Testis (tissue), 3 donors: ENCODE measurements around the gene TP53AIP1. TPM values are rescaled to one million over a fixed set of nuclear protein-coding genes. Genes with fewer than 3 reads are reported as not detected.

Experiments
- DNase-seq: peaks from one replicate; pipeline ENCODE4 v3.0.0-alpha.2; 2019
- H3K27ac ChIP-seq, 2 donors: fragments of 200-600 bp; sonication (generic); one replicate each; pipeline ENCODE4 v1.5.1; 2019
- H3K27me3 ChIP-seq: fragments of 200-600 bp; sonication (generic); one replicate; pipeline ENCODE4 v1.5.1; 2019
- H3K36me3 ChIP-seq: fragments of 200-600 bp; sonication (generic); one replicate; pipeline ENCODE4 v1.5.1; 2017; ENCODE audit warnings: low read depth; ENCODE audit errors: missing control alignments
- H3K4me1 ChIP-seq: fragments of 200-600 bp; sonication (generic); one replicate; pipeline ENCODE4 v1.5.1; 2019
- H3K4me3 ChIP-seq, 2 donors: fragments of 200-600 bp; sonication (generic); one replicate each; pipeline ENCODE4 v1.5.1; 2017 to 2019
- H3K9me3 ChIP-seq: fragments of 200-600 bp; sonication (generic); one replicate; pipeline ENCODE4 v1.5.1; 2017
- CTCF ChIP-seq, 3 experiments: fragments of 450-650 bp in 2 of 3; fragments of 200-600 bp in 1 of 3; sonication (generic) in 1 of 3; IDR thresholded peaks; one replicate each; pipeline ENCODE4 v1.5.1; 2016 to 2019; ENCODE audit warnings: antibody characterized with exemption in 3 of 3, mild to moderate bottlenecking in 2 of 3, moderate library complexity in 1 of 3
- POLR2A ChIP-seq: fragments of 450-650 bp; IDR thresholded peaks from one replicate; pipeline ENCODE4 v1.6.1; 2017; ENCODE audit warnings: antibody characterized with exemption, mild to moderate bottlenecking, moderate library complexity
- WGBS, 2 donors: methylation state at CpG; one replicate each; pipeline ENCODE4 v1.1.5; 2018; 5-methylcytosine and 5-hydroxymethylcytosine counted together
- intact Hi-C: fragments of 100-400 bp; cut with DNase I; formaldehyde crosslinking; loops from one replicate; pipeline ENCODE4 v1.15.1; 2023; ENCODE audit warnings: low total_unique reads
- polyA plus RNA-seq: library from polyadenylated mRNA; stranded (reverse); fragments of 350-450 nt; fragmentation: Illumina TruSeq; extraction: RNeasy Lipid Tissue Mini Kit (QIAGEN cat#74804); gene quantifications from one replicate; pipeline ENCODE4 v1.2.3, GENCODE V29; 2014; ENCODE audit warnings: low read depth, low replicate concordance; ENCODE audit not compliant: insufficient read depth
- total RNA-seq, 2 donors: library from RNA; depleted of rRNA; stranded (reverse); fragments of >200 nt; gene quantifications; one replicate each; pipeline ENCODE4 v1.2.3, GENCODE V29; 2016

TP53AIP1 gene
- total and polyA plus RNA-seq, 3 donors from 2014 or later = 0.94 to 1.8 (median 1.1) TPM

GRCh38 chr11:128948583-128948982, 5.9 kb upstream of the TP53AIP1 start:
- H3K36me3 ChIP-seq = no peaks in the 10 kb centered on the region
- WGBS, 2 donors = 70 to 73% methylated on average over 3 of the region's 3 CpGs
- no peaks in the 10 kb centered on the region for H3K4me1 ChIP-seq
- intact Hi-C loops = no loop called here
- H3K9me3 ChIP-seq = no peaks in the 10 kb centered on the region
- H3K27me3 ChIP-seq = no peaks in the 10 kb centered on the region
- no peak overlapping the region for H3K4me3 ChIP-seq
- TF ChIP-seq CTCF (IDR thresholded peaks at IDR 0.05) = no peak
- H3K27ac ChIP-seq = no peak overlapping the region
- no peak for DNase-seq

GRCh38 chr11:128947773-128948172, 5.1 kb upstream of the TP53AIP1 start:
- WGBS, 2 donors = 73 to 85% methylated on average over 2 of the region's 2 CpGs
- no peaks in the 10 kb centered on the region for H3K36me3 ChIP-seq
- DNase-seq = no peak
- H3K9me3 ChIP-seq = no peaks in the 10 kb centered on the region
- H3K4me3 ChIP-seq = no peak overlapping the region
- no peak overlapping the region for H3K27ac ChIP-seq
- intact Hi-C loops = no loop called here
- no peaks in the 10 kb centered on the region for H3K4me1 ChIP-seq
- no peaks in the 10 kb centered on the region for H3K27me3 ChIP-seq
- TF ChIP-seq CTCF (IDR thresholded peaks at IDR 0.05) = no peak

- no peaks in the 10 kb centered on the region for H3K9me3 ChIP-seq
- H3K36me3 ChIP-seq = no peaks in the 10 kb centered on the region
- no peak overlapping the region for H3K4me3 ChIP-seq
- TF ChIP-seq POLR2A (no peak), CTCF (IDR thresholded peaks at IDR 0.05) (no peak)
- H3K27ac ChIP-seq = no peak overlapping the region
- intact Hi-C loops = no loop called here
- no peaks in the 10 kb centered on the region for H3K27me3 ChIP-seq
- H3K4me1 ChIP-seq = no peaks in the 10 kb centered on the region
- WGBS, 2 donors = 99 to 100% methylated on average over 2 of the region's 2 CpGs
- no peak for DNase-seq
Observed at GRCh38 chr11:128946648-128947047, 4.0 kb upstream of the TP53AIP1 start.

- no peaks in the 10 kb centered on the region for H3K27me3 ChIP-seq
- no peaks in the 10 kb centered on the region for H3K36me3 ChIP-seq
- DNase-seq = no peak
- no peaks in the 10 kb centered on the region for H3K4me1 ChIP-seq
- intact Hi-C loops = loop anchor here (5.0 kb wide), 1 partner anchor 61 kb away; no protein-coding TSS in a partner anchor
- H3K9me3 ChIP-seq = no peaks in the 10 kb centered on the region
- WGBS, 2 donors = 75 to 79% methylated on average over 15 to 16 of the region's 16 CpGs
- TF ChIP-seq POLR2A (no peak), CTCF (IDR thresholded peaks at IDR 0.05) (no peak)
- no peak overlapping the region for H3K27ac ChIP-seq
- H3K4me3 ChIP-seq = no peak overlapping the region
Observed at GRCh38 chr11:128943428-128943976, 831 bp upstream of the TP53AIP1 start.

- TF ChIP-seq POLR2A (no peak), CTCF (IDR thresholded peaks at IDR 0.05) (no peak)
- H3K36me3 ChIP-seq = no peaks in the 10 kb centered on the region
- H3K4me3 ChIP-seq = no peak overlapping the region
- intact Hi-C loops = loop anchor here (5.0 kb wide), 1 partner anchor 60 kb away; no protein-coding TSS in a partner anchor
- no peaks in the 10 kb centered on the region for H3K9me3 ChIP-seq
- no peak overlapping the region for H3K27ac ChIP-seq
- 91% methylated on average over 13 of the region's 13 CpGs; no CpG with 5 or more reads in 1 of the 2 donors for WGBS, 2 donors
- no peak for DNase-seq
- H3K27me3 ChIP-seq = no peaks in the 10 kb centered on the region
- no peaks in the 10 kb centered on the region for H3K4me1 ChIP-seq
Observed at GRCh38 chr11:128942272-128942612, 429 bp downstream of the TP53AIP1 start.
